Measurements from ENCODE around the gene REG4.
A peak's percentile ranks its signal among the peaks of the same experiment; 100 is the strongest.
"Not testable (repeated sequence)": the region's sequence is repeated elsewhere in the genome, so short reads cannot be mapped to it uniquely, and the experiment has no call there.

REG4 gene

DNA sequence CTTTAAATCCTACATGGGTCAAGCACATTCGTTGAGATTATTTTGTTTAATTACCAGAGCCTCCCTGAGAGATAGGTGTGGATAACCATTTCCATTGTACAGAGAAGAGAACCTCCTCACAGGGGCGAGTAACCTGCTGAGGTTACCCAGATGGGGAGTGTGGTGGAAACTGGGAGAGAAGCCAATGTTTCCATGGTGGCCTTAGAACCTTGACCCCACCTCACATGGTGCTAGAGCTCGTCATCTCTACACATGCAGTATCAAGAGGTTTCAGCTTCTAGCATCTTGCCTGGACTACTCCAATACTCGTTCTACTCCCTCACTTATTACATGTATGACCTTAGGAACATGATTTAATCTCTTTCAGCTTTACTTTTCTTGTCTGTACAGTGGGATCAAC is 4.8 kb downstream of the REG4 start:
- no peak for DNase-seq (ENCODE audit: low read depth)

DNA sequence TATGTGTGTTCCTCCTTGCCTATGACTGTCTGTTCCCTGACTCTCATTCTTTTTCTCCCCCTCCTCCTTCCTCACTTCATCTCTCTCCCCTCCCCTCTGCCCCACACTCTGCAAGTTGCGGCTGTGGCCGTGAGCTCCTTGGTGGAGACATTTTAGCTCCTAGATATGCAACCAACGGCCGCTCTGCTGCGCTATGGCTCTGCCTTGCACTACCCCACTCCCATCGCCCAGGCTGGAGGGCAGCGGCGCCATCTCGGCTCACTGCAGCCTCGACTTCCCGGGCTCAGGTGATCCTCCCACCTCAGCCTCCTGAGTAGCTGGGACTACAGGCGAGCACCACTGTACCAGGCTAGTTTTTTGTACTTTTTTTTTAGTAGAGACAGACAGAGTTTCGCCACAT is 5.5 kb downstream of the REG4 start:
- DNase-seq (ENCODE audit: low read depth): no peak

DNA sequence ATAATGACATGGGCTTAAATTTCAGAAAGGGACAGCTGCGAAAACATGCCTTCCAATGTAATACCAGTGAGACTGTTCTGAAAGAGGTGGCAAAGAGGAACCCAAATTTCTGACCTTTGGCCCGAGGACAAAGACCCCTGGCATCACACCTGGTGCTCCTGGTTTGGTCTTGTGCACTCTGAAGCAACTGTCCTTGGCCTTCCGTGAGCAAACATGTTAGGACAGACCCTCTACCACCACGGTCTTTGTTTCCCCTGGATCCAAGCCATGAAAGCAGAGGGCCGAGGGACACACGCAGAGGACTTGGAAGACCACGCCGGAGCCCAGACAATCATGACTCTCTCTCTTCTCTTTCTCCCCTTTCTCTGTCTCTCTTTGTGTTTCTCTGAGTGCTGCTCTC is 6.0 kb downstream of the REG4 start:
- DNase-seq (ENCODE audit: low read depth): no peak

DNA sequence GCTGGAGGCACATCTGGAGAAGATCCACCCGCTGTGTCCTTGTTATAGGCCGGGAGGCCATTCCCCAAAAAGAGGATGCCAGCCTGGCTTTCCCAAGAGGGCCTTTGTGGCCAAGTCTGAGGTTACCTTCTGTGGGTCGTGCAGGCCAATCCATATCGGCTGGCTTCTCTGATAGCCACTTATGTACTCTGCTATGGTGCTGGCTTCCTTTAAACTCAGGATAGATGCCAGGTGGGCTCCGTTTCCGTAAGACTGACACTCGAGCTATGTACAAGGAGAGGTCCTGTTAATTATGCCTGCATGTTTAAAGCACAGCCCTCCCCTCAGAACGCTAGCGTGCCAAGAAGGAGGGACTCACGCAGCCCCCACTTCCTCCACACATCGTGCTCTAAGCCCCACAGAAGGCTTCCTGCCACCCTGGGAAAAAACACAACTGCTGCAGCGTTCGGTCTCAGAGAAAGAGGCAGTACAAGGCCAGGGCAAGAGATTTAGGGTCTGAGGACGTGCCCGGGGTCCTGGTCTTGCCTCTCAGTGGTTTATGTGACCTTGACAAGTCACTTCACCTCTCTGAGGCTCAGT is 11.6 kb downstream of the REG4 start:
- DNase-seq (ENCODE audit: low read depth): no peak

DNA sequence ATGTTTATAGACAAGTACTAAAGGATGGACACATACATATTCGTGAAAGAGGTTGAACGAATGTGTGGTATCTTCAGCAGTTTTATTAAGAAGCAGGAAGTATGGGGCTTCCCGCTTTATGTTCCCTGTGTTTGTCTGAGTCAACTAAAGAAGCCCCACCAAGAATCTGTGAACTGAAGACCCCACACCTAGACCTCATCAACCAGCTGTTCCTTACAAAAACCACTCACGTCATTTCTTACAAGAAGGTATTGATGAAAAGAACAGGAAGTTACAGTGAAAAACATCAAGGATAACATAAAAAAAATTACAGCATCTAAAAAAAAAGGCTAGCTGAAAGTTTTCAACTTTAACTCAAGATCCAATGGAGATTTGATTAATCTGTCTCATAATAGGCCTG is 12.3 kb downstream of the REG4 start:
- no peak for DNase-seq (ENCODE audit: low read depth)

DNA sequence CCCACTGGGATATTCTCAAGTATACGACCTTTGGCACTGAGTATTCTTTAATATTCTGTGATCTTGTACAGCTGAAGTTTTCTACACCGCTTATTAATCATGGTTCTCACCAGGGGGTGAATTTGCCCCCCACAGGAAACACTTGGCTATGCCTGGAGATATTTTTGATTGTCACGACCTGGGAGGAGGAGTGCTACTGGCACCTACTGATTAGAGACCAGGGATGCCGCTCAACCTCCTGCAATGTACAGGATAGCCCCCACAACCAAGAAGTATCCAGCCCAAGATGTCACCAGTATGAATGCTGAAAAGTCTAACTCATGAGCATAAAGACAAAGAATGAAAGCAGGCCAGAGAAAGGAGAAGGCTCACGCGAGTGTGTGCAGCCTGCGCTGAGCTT is 13.7 kb downstream of the REG4 start:
- no peak for DNase-seq (ENCODE audit: low read depth)

DNA sequence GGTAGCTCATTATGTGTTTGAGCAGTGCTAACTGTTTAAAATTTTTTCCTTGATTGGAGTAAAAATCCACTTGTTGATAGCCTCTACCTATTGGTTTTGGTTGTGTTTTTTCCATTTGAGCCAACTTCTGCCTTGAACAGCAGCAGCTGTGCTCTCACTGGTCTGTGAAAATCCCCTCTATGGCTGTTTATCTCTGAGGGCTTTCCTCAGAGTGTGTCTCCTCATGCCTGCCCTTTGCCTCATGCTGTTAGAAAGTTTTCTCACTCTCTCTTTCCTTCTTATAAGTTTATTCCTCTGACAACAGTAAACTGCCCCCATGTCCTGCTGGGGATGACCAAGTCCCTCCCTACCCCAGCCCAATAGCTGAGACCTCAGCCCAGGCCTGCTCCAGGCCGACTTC is 14.1 kb downstream of the REG4 start:
- DNase-seq (ENCODE audit: low read depth): no peak

DNA sequence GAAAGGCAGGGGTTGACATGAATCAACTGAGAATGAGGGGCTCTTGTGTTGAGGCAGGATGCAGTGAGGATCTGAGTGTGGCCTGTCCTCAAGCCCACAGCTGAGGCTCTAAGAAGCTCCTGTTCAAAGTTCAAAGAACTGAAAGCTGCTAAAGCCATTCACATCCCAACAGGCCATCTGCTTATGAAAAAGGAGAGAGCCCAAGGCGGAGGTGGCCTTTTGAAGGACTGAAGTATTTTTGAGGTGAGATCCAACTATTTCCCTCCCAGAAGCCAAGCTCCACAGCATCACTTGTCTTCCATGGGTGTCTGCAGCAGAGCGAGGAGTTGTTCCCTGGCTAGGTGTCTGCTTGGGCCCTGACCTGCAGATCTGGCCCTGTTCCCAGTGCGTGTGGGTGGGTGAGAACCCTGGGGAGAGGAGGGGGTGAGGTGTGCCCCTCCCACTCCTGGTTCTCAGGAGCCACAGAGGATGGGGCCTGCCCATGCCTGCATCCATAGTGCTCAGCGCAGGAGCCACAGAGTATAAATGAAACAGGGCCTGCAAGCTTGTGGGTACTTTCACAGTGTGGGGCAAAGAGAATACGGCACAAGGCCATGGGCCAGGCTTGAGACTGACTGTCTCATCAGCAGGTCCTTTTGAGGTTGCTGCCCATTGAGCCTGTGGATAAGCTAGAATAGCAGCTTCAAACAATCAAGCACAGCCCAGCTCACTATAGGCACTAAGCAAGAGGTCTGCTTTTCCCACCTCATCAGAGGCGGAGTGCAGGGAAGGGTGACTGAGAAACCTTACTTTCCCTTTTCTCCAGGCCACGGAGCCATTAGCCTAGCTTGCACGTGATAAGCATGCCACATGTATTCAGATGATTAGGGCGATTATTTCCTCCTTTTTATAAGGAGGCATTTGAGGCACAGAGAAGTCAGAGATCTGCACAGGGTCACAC is 15.7 kb downstream of the REG4 start:
- no peak for DNase-seq (ENCODE audit: low read depth)

DNA sequence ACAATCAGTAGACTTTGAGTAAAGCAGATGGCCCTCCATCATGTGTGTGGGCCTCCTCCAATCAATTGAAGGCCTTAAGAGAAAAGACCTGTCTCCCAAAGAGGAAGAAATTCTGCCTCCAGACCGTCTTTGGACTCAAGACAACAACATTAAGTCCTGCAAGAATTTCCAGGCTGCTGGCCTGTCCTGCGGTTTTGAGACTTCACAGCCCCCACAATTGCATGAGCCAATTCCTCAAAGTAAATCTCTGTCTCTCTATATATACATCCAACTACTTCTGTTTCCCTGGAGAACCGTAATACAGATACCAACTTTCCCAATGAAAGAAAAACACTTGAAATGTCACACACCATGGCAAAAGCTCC is 16.4 kb downstream of the REG4 start:
- DNase-seq (ENCODE audit: low read depth): no peak

DNA sequence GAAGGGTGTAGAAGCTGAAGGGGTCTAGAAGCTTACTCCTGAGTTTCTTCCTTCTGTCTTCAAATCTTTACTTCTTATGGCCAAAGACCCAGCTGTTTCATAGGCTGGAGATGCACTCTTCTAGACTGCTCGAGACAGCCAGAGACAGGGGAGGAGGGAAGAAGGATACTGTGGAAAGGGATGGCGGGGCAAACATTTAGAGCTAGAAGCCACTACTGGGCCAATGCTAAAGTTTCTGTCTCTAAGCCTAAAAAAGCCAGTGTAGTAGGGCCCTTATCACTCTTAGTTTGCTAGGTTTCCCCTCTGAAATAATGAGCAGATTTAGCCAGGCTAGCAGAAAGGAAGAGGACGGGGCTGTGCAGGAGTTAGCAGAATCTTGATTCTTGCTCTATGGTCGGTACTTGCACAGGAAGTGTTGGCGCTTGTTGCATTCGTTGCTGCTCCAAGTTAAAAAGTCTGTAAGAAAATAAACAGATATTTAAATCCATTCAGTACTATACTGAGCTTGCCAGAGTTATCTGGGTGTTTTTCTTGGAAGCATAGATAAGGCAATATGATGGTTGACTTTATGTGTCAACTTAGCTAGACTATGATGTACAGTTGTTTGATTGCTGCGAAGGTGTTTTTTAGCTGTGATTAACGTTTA is 16.9 kb downstream of the REG4 start:
- no peak for DNase-seq (ENCODE audit: low read depth)

DNA sequence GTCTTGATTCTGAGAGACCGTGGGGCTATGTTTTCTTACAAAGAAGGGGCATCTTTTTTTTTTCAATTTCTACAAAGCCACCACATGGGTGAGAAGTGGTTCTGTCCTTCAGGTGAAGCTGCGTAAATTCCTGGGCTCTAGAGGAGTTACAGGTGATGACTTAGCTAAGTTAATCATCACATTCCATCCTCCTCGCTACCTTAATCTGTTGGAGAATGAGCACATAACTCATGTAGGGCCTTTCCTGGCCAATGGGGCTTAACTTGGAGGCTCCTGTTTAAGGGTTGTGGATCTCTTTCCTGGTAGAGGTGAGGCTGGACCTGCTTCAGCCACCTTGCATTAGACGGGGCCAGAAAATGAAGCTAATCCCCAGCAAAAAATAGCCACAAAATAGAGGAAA is 19.9 kb downstream of the REG4 start:
- no peak for DNase-seq (ENCODE audit: low read depth)

DNA sequence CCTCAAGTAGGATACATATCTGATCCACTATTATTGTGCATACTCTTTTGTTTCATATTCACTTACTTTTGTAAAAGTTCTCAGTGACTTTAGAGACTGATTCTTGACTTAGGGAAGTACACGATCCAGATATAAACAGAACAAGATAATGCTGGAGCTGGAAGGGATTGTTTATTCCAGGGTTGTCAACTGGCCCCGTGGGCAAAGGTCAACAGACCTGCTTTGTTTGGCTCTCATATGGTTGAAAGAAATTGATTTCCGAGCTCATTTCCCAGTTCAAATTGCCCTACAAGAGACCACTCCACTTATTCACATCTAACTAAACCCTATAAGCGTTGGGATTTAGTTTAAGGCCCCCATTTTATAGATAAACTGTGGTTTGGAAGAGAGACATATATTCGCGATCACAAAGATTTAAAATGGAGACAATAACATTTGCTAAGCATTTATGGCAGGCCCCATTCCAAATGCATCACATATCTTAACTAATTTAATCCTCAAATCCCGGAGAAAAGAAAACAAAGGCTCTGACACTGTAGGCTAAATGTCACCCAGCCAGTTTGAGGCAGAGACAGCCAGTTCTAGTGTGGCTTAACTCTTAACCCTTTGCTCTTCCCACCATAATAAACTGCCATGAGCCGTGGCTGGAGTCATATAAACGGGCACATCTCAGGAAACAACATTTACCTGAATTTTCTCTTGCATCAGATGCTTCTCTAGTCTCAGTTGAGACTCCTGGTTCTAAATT is 20.6 kb downstream of the REG4 start:
- DNase-seq (ENCODE audit: low read depth): no peak

DNA sequence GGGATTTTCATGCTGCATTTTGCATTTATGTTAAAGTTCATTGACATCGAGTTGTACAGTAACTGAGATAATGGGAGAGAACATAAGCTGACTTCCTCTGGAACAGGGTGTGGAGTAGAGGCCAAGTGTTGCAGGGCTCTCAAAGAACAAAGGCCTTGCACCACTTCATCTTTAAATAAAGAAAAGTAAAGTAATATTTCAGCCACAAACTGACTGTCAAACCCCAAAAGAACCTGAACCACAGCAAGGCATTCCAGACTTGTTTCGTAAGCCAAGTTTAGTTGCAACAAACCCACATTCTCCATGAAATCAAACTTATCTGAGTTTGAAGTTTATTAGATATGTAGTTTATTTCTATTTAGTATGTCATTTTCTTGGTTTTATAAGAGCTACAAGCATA is 23.5 kb downstream of the REG4 start:
- no peak for DNase-seq (ENCODE audit: low read depth)

DNA sequence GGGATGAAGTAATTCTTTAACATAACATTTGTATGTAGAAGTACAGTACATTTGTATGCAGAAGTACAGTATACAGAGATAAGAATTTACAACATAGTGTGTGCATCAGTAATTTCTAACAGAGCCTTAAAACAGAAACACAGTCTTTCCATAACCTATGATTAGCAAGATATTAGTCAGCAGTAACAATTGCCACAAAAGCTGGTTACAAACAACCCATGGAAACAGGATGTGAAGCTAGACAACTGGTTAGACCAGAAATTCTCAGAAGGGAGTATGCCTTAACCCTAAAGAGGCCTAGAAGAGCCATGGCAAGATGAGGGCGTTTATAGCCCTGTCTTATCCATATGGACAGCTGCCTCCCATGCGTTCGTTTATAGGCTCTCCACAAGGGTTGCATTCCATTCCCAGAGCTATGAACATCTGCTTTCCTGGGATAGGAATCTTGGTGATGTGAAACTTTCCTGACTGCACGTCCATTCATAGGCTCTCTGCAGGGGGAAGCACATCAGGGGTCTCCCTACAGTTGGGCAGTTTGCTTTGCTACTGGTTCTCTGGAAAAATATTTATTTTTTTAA is 24.7 kb downstream of the REG4 start:
- DNase-seq (ENCODE audit: low read depth): peak; percentile 16

DNA sequence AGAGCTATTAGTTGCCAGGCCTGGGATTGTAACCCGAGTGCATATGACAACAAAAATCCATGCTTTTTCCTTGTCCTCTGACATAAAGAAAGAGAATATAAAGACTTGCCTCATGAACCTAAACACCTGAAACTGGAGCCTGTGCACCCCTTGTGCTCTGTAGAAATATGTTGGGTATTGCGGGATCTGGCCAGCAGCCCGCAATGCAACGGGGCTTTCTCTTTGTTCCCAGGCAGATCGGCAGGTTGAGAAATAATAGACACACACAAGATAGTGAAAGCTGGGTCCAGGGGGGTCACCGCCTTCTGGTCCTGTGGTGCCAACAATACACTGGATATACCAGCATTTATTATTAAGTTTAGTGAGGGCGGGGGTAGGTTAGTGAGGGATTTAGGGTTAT is 25.2 kb downstream of the REG4 start:
- DNase-seq (ENCODE audit: low read depth): not testable (repeated sequence)

DNA sequence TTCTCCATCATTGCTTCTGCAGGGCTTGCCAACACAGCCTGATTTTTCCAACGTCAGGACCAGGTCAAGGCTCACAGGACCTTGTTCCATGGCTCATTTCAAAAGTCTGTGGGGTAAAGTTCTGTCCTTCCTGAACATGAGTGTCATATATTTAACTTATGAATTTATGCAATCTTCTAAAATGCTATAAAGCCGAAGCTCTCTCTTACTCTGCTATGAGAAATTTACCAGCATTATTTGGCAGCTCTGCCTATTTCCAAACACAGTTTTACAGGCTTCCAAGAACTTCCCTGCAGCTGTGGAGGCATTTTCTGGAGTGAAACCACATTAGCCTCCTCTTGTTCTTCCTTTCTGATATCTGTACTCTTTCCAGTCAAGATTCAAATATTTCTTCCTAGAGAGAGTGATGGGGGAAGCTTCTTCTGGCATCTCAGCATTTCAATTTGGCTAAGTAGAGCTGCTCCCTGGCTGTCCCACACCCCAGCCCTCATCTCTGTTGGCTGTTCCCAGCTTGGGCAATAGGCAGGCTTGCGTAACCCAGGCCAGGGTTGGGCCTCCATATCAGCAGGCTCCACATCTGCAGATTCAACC is 27.0 kb downstream of the REG4 start:
- no peak for DNase-seq (ENCODE audit: low read depth)

DNA sequence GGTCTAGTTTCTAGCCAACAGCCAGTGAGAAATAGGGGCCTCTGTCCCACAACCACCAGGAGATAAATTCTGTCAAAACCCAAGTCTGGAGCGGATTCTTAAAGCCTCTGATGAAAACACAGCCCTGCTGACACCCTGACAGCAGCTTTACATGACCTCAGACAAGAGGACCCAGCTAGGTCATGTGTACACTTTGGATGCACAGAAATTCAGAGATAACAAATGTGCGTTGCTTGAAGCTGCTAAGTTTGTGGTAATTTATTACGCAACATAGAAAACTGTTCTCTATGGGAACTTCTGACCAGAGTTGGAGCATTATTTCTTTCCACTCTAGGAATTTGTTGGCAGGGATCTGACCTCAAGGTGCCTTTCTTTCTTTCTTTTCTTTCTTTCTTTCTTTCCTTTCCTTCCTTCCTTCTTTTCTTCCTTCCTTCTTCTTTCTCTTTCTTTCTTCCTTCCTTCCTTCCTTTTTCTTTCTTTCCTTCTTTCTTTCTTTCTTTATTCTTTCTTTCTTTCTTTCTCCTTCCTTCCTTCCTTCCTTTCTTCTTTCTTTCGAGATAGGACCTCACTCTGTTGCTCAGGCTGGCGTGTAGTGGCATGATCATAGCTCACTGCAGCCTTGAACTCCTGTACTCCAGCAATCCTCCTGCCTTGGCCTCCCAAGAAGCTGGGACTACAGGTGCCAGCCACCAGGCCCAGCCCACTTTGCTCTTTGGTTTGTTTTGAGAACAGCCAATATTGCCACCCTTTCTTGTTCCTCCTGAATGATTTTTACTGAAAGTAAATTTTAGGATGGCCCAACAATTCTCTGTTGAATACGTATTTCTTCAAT is 27.7 kb downstream of the REG4 start:
- no peak for DNase-seq (ENCODE audit: low read depth)

DNA sequence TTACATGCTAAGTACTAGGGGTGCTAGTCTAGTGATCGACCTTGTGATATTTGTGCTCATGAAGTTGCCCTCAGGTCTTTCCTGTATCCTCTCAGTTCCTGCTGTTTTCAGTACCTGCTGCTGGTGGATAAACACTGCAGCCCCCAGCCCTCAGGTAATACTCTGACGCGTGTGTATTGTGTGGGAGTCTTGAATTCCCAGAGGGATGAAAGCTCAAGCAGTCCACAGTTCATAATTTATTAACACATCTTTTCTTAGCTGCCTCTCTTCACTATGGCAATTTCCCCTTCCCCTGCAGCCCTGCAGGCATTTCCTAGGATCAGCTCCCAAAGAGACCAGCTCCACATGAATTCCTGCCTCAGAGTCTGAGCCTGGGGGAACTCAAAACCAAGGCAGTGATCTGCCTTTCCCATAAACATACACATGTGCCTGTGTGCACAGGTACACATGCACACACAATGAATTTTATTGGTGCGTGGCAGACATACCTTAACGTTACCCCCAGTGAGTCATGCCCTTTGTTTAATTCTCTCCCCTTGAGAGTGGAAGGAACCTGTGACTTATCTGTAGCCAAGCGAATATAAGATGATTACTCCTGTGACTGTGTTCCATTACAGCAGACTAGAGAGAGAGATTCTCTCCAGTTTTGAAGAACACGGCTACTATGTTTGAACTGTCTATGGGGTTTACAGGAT is 28.5 kb downstream of the REG4 start:
- no peak for DNase-seq (ENCODE audit: low read depth)

DNA sequence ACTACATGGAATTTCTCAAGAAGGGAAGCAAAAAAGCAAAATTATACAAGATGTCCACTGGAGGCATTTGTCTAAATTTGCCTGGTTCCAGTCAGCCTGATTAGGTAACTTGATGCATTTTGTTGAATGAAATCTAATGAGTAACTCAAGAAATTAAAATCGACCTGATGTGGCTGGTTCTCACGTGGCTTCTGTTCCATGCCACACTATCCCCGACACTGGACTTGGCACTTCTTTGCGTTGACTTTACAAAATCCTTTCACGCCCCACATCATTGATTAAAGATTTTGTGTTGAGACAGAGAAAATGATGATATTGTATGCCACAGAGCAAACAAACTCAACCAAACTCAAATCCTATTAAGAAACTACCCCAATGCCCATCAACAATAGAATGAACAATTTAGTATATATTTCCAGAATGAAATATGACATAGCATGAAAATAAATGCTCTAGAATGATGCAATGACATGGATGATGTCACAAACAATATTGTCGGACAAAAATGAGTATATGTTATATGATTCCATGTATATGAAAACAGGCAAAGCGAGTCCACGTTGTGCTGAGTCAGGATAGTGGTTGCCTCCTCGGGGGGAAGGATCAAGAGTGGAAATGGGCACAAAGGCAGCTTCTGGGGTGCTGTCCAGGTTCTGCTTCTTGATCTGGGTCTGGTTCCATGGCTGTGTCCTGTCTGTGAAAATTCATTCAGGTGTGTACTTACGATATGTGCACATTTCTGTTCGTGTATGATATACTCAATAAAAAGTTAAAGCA is 29.6 kb downstream of the REG4 start:
- DNase-seq (ENCODE audit: low read depth): no peak

Data from ELR (cell line).